DMS53 (cell line): ENCODE data around the gene RPL3.
A peak's percentile ranks its signal among the peaks of the same experiment; 100 is the strongest.

ENCODE experiments used
- DNase-seq: peaks from one replicate; lab custom pipeline; 2025; lab: John Stamatoyannopoulos, UW

RPL3 gene

DNA sequence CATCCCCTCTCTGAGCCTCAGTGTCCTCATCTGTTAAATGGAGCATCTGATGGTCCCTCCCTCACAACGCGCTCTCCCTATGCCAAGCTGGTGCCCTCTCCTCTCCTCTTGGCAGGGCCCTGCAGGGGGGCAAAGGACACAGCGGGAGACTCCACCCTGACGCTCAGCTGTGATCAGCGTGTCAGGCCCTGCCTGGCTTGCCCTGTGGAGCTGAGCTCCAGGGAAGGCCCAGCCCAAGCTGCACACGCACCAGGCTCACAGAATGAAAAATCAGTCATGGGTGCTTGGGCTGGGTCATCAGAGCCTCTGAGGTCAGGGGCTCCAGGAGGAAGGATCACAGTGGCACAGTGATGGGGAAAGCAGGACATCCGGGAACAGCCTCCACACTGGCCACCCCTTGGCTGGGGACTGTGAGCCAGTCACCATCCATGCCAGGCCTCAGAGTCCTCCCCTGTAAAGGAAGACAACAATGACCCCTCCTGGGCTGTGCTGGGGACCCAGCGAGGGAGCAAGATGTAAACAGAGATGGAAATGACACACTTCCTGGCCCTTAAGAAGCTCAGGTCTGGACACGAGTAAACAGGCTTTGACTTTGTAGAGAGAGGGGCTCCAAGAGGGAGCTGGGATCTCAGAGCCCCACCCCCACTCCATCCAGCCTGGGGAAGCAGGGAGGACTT is 36.6 kb downstream of the RPL3 start:
- no peak for DNase-seq

DNA sequence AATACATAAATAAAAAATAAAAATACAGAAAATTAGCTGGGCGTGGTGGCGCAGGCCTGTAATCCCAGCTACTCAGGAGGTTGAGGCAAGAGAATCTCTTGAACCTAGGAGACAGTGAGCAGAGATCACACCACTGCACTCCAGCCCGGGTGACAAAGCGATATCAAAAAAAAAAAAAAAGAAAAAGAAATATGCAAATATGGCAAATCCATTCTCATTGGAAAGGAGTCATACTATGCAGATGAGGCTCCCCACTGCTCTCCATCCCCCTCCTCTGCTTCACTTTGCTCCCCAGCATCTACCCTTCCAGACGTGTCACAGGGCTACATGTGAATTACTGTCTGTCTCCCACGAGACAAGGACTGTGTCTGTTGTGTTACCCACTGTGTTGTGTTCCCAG is 38.3 kb downstream of the RPL3 start:
- no peak for DNase-seq

DNA sequence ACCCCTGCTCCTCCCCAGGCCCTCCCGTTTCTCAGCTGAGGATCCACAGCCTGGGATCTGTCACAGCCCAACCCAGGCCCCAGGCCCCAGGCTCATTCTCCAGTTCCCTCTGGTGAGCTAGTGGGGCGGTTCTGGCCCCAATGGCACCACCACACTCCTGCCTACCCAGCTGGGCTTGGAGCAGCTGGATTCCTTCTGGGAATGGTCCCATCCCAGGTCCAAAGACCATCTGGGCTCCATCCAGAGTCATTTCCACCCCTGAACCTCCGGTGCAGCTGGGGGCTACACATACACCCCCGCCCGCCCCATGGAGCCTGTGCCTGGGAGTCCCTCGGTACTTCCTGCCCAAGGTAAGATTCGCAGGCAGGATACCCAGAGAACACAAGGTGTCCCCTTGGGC is 39.2 kb downstream of the RPL3 start:
- no peak for DNase-seq

DNA sequence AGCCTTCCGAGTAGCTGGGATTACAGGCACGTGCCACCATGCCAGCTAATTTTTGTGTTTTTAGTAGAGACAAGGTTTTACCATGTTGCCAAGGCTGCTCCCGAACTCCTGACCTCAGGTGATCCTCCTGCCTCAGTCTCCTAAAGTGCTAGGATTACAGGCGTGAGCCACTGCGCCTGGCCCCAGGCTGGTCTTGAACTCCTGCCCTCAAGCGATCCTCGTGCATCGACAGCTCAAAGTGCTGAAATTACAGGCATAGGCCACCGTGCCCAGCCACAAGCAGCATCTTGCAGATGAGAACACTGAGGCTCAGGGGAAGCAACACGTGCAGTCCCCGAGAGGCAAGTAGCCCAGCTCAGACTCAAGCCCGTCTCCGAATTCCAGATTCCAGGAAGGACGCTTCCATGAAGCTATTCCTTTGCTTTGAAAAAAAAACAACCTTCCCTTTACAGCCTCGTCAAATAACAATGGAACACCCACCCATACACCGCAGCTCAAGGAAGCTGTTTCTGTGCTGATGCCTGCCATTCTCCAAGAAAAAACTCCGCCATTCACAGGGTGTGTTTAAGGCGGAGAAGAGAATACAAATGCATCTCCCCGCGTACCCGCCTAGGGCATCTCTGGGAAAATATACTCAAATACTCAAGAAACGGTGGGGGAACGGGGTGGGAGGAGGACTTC is 40.1 kb downstream of the RPL3 start:
- no peak for DNase-seq

DNA sequence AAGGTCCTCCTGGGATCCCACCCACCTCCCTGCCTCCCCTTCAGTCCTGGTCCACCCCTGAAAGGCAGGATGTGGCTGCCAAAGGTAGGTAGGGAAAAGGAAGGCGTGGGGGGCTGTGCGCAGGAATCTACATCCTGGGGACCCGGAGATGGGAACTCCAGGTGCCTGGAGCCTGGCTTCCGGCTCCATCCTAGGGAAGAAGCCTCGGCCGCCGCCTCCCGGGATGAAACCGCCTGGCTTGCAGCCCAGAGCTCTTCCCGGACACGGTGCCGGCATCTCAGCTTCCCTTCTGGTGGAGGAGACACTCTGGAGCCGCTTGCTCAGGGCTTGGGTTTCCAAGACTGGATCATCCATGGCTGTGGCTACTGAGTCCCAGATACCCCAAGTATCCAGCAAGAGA is 41.4 kb downstream of the RPL3 start:
- peak; percentile 51 for DNase-seq

DNA sequence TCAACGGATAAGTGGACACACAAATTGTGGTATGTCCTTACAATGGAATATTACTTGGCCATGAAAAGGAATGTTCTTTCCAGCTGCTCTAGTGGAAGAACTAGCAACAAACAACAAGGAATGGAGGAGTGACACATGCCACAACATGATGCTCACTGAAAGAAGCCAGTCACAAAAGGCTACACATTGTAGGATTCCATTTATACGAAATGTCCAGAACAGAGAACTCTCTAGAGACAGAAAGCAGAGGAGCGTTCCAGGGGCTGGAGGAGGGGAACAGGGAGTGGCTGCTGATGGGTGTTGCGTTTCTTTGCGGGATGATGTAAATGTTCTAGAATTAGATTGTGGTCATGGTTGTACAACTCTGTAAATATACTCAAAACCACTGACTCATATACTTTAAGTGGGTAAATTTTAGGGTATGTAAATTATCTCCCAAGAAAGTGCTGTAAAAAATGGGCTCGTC is 42.2 kb downstream of the RPL3 start:
- peak; percentile 80 for DNase-seq

DNA sequence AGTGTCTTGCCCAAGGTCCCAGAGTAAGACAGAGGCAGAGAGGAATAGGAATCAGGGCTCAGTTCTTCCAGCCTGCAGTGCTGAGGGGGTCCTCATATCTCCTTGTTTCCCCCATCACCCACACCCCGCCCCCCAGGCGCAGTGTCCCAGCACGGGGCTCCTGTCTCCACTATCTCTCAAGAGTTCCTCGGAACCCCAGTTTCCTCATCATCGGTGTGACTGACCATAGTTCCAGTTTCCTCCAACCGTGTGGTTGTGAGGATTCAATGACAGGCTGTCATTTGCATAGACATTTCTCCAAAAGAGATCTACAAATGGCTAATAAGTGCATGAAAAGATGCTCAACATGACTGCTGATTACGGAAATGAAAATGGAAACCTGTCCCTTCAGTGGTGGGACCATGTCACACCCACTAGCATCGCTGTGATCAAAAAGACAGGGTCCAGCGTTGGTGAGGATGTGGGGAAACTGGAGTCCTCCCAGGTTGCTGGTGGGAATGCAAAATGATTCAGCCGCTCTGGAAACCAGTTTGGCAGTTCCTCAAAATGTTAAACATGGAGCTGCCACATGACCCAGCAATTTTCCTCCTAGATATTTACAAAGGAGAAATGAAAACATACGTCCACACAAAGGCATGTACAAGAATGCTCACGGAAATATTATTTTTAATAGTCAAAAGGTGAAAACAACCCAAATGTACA is 42.8 kb downstream of the RPL3 start:
- no peak for DNase-seq

DNA sequence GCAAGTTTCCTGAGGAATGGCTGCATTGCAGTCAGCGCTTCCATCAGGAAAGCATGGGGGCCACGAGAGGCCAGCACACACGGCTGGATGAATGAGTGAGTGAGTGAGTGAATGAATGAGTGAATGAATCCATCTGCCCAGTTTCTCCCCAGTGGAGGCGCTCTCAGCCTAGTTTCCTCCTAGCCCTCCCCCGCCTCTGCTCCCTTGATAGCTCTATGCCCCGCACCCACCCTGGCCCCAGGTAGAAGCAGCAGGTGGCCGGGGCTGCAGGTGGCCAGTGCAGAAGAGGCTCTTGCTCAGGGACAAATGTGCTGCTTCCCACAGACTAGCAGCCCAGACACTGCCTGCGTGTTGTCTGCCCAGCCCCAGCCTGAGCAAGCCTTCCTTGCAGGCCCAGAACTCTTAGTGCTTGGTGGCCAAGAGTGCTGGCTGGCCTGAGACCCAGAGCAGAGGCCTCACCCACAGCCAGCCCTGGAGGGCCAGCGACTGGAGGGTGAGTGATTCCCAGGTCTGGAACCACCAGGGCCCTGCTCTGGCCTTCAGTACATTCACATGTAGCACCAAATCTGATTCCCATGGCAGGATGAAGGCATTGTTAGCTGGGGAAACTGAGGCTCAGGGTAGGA is 43.5 kb downstream of the RPL3 start:
- DNase-seq, result peak; percentile 92

DNA sequence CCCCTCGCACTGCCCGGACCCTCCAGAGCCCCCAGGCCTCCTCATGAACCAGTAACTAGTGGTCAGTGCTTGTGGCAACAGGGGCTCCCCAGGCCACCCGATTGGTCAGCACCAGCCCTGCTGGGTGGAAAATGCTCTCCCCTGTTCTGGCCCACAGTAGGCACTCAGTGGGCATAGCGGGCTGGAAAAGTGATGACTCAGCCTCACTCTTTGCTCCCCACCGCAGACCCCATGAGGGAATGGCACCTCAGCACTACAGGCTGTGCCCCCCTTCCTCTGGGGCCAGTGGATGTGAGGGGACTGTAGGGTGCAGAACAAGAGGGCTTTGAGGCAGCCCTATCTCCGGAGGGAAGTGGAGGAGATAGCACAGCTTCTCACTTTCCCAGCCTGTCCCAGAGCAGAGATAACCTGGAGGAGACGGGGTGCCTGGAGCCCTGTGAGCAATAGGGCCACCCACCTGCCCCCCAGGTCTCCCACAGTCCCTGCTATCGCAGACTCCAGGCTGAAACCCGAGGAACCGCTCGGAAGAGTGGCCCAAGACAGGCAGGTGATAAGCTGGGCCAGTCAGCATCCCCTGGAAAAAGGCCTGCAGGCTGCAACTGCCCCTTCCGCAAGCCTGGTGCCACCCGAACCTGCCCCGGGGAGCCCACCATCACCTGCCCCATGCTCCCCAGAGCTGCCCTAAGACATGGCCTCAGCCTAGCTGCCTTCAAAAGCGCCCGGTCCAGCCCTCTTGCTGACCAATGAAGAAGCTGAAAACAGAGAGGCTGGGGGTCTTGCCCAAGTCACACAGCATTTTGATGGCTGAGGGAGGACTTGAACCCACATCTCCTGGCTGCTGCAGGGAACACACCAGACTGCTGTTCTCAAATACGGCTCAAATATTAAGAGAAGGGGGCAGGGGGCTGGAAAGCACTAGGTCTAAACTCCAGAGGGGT is 45.2 kb downstream of the RPL3 start:
- no peak for DNase-seq

DNA sequence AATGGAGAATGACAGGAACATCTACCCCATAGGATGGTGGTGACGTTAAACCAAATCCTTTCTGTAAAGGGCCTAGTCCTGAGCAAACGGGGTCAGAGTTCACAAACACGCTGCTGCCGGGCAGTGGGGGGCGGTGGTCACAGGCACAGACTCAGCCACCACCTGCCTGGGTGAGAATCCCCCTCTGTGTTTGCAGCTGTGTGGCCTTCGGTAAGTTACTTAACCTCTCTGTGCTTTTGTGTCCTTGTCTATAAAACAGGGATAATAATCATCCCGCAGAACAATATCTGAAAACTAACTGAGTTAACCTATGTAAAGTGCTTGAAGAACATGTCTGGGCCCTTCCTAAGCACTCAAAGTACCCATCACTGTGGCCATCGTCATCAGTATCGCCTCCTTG is 48.6 kb downstream of the RPL3 start:
- DNase-seq, result no peak

DNA sequence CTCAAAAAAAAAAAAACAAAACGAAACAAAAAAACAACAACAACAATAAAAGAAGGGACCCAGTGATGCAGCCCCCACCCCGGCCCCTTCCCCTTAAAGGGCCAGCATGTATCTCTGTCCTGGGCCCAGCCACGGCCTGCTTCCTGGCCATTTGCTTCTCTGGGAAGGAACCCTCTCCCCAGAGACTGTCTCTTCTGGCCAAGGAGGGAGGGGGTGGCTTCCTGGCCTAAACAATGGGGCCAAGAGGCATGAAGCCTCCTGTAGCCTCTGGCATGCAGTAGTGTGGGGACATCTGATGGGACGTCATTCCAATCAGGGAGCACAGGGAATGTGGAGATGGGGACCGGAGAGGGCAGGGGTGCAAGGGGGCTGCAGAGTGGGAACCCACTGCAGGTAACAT is 49.1 kb downstream of the RPL3 start:
- DNase-seq, result no peak

DNA sequence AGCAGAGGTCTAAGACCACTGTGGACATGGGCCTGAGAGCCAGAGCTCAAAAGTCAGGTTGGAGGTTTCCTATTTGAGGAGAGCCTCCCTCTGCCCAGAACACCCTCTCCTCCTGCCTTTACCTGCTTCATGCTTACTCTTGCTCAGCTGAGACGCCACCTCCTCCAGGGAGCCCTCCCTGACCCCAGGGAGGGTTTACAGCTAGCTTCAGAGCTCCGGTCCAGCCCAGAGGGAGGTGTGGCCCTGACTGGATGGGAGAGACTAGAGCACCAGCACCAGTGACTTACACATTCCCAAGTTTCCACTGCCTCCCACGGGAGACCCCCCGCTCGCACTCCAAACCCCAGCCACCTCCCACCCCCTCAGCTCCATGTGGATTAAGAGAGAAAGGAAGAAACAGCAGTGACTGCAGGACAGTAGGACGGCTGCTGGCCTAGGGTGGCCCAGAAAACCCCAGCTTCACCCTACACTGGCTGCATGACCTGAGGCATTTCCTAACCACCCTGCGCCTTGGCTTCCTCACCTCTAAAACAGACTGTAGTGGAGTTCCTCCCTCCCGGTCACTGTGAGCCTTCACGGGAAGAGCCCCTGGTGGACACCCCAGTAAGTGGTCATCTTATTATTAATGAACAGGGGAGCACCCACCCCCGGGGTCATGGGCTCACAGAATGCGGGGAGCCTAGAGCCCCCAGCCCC is 50.2 kb downstream of the RPL3 start:
- DNase-seq, result no peak

DNA sequence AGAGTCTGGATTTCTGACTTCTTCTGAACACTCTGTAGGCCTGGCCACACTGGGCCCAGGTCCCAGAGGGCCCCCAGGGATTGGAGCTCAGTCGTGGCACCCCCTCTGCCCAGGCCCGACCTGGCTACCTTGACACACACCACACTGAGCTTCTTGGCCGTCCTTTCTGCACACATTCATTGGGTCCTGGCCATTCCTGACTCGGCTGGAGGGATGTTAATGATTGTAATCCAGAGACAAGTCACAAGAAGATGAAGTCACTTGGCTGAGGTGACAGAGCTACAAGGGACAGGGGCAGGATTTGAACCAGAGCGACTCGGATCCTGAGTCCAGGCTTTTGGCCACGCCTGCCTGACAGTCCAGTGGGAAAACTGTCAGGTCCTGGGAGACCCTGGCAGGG is 50.8 kb downstream of the RPL3 start:
- DNase-seq, result no peak

DNA sequence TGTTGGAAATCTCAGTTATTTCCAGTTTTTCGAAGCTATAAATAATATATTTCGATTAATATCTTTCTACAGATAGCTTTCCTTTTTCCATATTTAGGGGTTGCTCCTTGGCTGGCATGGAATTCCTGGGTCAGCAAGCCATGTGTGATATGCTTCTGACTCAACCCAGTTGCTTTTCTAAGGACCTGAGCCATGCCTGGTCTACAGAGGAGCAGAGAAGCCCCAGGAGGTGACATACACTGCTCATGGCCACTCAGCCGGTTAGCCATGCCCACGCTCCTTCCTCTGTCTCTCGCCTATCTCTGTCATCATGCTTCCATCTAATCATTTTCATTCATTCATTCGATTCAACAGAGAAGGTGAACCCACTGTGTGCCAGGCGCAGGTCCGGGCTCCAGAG is 51.4 kb downstream of the RPL3 start:
- no peak for DNase-seq

DNA sequence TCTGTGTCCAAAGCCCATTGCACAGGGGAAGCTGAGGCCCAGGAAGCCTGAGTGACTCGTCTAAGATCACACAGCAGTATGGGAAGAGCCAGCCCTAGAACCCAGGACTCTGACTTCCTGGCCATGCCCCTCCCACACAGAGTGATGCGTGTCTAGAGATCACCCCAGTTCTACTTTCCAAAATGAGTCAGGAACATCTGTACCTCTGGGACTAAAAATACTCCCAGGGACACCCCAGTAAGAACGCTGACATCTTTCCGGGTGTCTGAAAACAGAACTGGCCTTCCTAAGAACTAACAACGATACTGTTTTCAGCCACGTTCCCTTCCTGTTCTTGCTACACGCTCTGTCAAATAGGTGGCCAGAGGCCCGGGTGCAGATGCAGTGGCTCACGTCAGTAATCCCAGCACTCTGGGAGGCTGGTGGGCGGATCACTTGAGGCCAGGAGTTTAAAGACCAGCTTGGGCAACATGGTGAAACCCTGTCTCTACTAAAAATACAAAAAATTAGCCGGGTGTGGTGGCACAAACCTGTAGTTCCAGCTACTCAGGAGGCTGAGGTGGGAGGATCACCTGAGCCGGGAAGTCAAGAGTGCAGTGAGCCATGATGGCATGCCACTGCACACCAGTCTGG is 52.9 kb downstream of the RPL3 start:
- no peak for DNase-seq

DNA sequence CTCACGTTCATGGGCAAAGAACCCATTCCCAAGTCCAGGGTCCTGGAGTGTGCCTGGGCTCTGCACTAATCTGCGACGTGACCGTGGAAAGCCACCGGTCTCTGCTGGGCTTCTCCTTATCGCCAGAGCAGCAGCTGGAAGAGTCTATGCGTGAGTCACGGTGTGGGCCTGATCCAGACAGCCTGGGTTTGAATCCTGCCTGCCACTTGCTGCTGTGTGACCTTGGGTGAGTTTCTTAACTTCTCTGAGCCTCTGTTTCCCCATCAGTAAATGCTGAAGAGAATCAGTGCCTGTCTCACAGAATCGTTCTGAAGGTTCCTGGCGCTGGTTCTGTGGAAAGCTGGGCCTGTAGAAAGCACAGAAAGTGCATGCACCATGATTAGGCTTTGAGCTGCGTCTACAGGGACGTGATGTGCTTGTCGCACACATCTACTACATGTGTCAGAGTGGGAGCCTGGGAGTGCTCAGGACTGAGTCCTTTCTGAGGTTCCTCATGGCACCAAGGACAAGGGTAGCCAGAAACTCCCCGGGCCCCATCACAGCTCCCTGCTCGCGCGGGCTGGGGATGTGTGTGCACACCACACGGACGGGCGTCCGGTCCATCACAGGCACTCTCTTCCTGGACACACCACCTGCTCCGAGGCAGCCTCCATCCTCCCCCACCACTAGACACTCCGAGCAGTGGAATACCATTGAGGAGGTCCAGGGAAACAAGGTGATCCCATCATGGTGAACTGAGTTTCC is 54.1 kb downstream of the RPL3 start:
- no peak for DNase-seq

DNA sequence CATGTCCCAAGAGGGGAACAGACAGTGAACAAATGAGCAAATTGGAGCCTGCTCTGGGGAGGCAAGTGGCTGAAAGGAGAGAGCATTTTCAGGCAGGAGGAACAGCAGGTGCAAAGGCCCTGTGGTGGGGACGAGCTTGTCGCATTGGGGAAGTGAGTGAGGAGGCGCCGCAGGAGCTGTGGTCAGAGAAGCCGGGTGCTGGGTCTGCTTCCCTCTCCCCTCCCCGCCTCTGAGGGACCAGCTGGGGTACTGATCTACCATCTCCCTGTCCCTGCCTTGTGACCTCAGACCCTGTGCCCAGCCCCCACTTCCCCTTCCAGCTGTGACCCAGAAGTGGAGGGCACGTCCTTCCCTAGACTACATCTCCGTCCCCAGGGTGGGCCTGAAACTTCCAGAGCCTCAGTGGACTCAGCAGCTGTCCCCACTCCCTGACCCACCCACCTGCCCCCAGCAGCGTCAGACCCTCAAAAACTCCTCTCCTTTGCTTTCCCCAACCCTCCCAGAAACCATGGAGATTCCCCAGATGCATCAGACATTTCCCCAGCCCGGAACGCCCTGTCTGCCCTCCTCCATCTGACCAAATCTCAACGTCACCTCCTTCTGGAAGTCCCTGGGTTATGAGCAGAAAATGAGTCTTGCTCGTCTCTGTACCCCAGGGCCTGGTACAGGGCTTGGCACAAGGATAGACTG is 54.9 kb downstream of the RPL3 start:
- DNase-seq, result no peak

DNA sequence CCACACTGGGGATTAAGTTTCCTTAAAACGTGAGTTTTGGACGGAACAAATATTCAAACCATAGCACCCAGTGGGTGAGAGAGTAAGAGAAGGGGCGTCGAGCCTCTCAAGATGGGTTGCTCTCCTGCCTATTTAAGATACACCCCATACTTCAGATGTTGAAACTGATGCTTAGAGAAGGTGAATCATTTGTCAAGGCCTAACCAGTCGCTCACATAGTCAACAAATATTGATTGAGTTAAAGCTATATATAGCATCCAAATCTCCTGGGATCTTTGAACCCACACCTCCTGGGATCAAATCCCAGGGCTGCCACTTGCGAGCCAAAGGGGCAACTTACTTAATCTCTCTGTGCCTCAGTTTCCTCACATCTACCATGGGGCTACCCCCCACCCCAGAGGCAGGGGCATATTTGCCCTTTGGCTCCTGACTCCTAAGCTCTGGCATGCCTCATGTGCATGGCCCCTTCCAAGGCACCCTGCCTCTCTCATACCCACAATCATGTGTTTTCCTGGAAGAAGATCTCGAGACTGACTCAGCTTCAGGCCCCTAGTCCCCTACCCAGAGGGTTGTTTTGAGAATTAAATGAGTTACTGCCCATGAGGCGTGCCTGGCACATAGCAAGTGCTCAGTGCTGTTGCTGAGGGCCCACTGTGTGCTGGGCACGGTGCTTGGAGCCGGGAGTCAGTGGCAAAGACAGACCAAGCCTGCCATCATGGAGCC is 55.6 kb downstream of the RPL3 start:
- no peak for DNase-seq
